Suppressor macrophage treated with lipopolysaccharide for 1 hour (primary cell): ENCODE results near the gene MTR.
A peak's percentile ranks its signal among the peaks of the same experiment; 100 is the strongest.

ENCODE experiments used
- DNase-seq, 3 donors: peaks; one replicate each; pipeline ENCODE4 v3.0.0-alpha.2; 2020 to 2022

Gene MTR

DNA sequence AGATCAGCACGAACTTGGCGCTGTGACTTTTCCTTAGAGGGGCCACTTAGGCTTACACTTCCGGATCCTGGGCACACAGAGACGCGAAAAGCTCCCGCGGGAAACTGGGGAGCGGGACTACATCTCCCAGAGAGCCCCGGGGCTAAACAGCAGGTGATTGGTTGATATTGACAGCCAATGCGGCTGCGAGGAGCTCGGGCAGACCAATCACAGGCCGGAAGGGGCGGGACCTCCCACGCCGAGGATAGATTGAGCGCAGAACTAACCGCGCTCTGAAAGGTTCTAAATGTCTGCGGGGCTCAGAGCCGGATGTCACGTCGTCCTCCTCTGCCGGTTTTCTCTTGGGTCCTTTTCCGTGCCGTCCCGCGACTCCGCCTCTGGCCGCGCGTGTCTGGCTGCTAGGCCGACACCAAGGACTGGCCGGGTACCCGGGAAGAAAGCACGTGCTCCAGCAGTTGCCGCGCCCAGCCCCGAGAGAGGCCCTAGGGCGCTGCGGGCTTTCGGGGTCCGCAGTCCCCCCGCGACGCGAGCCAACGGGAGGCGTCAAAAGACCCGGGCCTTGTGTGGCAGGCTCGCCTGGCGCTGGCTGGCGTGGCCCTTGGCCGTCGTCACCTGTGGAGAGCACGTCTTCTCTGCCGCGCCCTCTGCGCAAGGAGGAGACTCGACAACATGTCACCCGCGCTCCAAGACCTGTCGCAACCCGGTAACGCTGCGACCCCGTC is at the start of gene MTR:
TSS of gene MTR (plus strand) at position 258 of the 722 bp plus-strand sequence. CDS start at position 670, 412 bp downstream.
- peak; percentile 97 to 98 (median 98) for DNase-seq

GRCh38 chr1:236746785-236747184 is 48.3 kb upstream of the MTR start:
- DNase-seq, result no peak

GRCh38 chr1:236747311-236747985 is 47.6 kb upstream of the MTR start:
- no peak for DNase-seq

DNA sequence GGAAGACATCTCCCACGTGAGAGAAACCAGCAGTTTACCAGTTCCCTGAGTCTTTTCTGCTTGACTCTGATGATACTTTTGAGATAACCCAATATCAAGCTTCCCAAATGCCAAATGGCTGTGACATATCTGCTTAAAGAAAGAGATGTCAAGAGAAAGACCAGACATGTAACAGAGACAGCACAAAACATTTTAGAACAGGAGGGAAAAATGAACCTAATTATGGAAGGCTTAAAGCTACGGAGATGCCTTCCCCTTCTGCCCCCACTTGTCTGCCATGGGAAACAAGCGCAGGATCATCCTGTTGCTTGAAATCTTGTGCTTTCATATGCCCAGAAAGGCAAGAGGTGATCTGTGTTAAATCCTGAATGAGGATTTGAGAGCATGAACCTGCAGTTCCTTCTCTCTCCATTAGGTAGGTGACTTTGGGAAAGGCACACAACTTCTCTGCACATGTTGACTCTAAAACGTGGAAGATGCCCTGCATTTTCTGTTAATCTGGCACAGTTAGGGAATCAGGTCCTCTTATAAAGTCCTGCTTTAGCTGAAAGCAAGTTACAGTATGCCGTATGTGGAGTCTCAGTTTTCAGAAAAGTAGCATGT is 46.7 kb upstream of the MTR start:
- no peak for DNase-seq

DNA sequence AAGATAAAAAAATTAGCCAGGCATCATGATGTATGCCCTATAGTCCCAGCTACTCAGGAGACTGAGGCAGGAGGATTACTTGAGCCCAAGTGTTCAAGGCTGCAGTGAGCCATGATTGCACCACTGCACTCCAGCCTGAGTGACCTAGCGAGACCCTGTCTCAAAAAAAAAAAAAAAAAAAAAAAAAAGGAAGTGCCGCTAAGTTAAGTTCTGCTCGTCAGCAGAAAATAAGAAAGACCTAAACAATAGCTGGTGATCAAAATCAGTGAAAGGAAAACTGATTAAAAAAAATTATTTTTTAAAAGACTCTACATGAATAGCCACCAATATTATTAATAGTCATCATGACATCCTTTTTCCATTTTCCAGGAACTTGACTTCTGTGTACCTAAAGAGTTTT is 44.2 kb upstream of the MTR start:
- no peak for DNase-seq

DNA sequence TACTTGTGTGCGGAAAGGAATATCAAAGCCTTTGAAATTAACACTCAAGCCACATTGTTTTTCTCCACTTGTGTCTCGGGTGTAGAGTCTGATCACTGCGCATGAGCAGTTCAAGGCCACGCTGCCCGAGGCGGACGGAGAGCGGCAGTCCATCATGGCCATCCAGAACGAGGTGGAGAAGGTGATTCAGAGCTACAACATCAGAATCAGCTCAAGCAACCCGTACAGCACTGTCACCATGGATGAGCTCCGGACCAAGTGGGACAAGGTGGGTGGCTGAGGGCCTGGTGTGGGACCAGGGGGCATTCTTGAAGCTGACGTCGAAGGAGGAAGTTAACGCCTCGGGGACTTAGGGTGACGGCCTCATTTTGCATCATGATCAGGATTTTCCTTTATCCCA is 43.7 kb upstream of the MTR start:
- no peak for DNase-seq

DNA sequence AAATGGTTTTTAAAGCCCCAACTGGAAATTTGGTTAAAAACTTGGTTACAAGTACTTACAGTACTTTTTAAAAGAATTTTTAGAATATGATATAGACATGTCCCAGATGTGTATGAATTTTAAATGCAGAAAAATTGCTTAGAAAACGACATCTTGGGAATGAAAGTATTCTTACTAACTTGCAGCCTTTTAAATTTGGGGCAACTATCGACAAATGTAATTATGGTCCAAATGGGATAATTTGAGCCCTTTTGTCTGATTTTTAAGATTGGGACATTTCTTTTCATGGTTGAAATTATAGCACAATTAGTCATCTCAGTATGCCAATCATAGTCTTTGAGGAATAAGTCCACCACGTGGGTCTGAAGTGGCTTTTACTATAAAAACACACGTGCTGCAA is 43.2 kb upstream of the MTR start:
- DNase-seq, result no peak

DNA sequence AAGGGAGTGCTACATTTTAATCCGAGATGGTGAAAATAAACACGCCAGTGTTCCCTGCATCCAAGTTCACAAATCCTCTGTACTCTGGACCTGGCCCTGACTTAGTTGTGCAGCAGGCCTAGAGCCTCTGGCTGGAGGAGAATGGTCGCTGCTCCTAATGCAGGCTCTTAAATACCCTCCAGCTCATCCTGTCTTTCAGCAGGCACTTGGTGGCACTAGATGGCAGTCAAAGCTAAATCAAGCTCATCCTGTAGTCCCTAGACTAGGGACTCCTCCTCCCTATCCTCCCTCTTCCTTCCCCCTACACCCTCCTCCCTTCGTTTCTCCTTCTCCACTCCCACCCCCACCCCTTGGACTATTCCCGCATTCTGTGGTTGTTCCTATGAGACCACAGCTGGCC is 41.6 kb upstream of the MTR start:
- peak in 1 of 3 donors; percentile 21 for DNase-seq

DNA sequence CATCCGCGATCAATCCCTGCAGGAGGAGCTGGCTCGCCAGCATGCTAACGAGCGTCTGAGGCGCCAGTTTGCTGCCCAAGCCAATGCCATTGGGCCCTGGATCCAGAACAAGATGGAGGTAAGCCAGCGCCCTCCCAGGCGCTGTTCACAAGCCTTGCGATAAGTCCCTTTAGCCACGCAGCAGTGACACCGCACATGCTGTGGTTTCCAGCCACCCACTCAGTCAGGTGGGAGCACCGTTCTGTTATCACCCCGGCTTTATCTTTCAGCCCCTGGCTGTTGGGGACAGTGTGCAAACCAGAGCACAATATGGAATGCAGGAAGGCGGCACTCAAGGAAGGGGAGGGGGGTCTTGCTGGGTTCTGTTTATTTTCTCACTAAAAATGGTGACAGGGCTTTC is 41.1 kb upstream of the MTR start:
- DNase-seq, result no peak

DNA sequence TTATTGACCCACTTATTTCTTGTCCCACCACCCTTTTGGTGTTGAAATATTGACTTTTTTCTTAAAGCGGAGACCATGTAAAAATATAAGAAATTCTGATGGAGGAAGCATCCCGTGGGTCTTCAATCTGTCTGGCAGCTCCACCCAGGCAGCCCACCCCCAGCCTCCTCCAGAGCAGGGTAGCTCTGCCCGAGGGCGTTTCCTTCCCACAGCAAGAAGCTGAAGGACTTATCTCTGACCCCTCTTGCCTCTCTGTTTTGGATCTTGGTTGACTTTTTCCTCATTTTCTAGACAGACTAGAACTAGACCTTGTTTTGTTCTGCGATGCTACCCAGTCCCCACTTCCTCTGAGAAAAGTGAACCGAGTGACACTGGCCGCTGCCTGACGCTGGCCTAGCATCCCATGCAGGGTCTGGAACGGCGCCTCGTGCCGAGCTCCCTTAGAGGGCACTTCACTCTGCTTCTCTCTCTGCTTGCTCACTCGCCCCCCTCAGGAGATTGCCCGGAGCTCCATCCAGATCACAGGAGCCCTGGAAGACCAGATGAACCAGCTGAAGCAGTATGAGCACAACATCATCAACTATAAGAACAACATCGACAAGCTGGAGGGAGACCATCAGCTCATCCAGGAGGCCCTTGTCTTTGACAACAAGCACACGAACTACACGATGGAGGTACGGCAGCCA is 40.4 kb upstream of the MTR start:
- DNase-seq, result no peak

DNA sequence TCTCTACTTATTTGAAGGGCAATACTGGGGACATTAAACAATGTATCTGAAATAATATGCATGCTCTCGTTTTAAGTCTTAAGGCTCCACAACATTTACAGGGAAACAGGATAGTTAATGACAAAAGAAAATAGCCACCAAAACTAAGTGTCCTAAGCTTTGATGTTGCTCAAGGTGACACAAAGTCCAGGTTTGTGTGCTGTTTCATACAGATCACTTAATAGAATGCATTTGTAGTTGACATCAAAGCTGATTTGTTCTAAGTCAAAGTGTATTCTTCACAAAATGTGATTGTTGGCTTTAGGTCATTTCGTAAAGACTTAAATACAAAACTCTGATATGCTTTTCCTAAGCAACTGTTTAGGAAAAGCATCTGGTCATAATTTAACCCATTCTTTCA is 37.5 kb upstream of the MTR start:
- no peak for DNase-seq

DNA sequence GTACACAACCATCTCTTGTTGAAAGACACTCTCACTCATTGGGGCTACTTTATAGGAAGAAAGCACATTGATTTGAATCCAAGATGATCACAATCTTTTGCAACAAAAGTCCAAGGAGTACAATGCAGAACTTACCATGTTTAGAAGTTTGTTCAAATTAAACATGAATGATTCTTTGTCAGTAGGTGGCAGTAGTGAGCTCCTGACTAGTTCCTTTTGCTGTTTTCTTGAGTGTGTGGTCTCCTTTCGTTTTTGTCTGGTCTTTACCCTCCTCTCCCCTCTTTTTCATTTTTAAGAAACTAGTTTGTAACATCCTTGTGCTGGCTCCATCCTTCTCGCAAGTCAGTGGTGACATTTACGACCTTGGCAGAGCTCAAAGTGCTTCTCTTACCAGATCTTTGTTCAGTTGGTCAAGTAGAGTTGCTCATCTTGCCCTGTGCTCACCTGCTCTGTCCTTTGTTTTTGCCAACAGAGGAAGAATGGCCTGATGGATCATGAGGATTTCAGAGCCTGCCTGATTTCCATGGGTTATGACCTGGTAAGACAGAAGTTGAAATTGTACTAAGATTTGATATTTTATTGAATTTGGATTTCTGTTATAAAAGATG is 35.7 kb upstream of the MTR start:
- peak; percentile 73 to 80 (median 80) for DNase-seq

DNA sequence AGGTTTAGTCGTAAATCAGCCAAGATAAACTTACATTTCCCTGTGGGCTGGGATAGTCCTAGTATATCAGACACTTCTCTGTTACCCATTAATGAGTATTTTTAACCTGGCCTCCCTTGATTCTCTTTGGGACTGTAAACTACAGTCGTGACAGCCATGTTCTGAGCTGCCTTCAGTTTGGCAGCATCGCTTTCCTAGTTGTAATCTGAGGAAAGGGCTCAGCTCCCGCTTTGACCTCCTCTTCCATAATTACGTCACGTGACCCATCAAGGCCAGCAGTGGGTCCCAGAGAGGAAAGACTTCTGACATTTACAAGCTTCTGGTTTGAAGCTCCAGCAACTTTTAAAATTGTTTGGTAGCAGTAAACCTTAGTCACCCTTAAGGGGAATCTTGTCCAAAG is 34.6 kb upstream of the MTR start:
- no peak for DNase-seq

- DNase-seq, result no peak
These were observed 34.1 kb upstream of the MTR start for GRCh38 chr1:236760986-236761385.

DNA sequence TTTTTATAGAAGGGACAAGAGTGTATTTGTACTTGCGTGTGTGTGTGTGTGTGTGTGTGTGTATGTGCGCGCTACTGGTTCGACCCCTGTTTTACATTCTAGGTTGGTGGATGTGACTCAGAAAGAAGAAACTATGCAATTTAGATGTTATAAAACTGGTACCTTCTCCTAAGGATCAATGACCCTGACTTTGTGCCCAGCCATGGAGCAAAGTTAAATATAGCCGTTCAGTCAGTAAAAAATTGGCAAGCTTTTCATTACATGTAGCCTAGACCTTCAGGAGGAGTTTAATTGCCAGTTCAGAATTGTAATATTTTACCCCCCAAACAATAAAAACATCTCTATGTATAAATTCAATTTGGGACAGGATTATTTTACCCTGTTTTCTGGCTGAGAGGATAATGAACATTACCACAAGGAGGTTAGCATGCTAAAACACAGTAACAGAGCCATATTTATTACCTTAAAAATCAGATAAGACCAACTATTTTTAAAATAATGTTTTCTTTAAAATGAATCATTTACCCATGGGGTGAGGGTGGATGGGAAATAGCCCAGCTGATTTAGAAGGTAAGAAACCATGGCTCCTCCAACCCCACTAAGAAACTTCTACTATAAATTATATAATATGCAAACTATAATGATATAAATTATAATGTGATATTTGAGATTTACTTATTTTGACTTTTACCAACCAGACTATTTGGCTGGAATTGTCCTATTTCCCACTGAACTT is 33.5 kb upstream of the MTR start:
- DNase-seq, result no peak

DNA sequence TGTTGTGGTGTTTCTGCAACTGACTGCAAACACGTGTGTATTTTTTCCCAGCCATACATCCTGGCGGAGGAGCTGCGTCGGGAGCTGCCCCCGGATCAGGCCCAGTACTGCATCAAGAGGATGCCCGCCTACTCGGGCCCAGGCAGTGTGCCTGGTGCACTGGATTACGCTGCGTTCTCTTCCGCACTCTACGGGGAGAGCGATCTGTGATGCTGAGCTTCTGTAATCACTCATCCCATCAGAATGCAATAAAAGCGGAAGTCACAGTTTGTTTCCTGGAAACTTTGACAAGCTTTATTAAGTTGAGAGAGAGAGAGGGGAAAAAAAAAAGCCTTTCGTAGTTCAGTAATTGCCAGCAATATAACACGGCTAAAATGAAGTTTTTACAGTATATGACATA is 32.7 kb upstream of the MTR start:
- DNase-seq, result peak; percentile 26 to 68 (median 38)

DNA sequence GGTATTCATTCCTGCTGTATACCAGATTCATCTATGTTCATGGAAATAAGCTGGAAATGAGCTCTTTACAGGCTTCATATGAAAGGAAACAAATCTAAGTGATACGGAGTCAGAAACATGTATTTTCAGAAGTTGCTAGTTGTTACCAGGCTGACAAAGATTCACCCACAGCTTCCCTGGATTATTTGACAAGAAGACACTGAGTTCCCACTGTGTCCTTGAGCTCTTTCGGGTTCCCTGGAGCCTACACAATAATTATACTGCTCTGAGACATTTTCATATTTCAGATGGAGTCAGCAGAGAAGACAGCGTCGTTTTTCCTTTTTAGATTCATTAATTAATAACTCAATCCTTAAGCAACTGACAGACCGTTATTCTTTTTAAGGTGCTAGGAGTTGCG is 29.3 kb upstream of the MTR start:
- no peak for DNase-seq

DNA sequence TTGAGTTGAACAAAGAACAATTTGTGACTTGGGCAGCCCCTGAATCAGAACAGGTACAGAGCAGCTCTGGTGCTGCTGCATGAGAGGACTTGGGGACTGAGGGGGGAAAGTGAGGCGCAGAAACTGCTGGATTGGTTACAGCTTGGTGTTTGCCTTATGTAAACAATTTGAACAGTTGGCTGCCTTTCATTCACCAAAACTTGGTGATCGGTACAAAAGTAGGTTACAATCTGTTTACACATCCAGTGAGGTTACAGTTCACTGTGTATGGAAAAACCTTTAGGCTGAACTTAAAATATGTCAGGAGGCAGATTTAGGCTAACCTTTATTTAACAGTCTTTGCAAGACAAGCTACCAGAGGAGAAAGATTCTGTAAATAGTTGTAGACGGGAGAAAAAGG is 28.6 kb upstream of the MTR start:
- DNase-seq, result no peak

DNA sequence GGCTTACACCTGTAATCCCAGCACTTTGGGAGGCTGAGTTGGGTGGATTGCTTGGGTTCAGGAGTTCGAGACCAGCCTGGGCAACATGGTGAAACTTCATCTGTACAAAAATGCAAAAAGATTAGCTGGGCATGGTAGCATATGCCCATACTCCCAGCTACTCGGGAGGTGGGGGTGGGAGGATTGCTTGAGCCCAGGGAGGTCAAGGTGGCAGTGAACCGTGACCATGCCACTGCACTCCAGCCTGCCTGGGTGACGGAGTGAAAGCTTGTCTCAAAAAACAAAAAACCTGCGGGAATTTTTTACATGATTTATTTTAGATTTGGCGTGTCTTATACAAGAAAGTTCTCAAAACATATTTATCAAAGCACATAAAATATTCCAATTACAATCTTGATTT is 27.8 kb upstream of the MTR start:
- DNase-seq, result no peak

DNA sequence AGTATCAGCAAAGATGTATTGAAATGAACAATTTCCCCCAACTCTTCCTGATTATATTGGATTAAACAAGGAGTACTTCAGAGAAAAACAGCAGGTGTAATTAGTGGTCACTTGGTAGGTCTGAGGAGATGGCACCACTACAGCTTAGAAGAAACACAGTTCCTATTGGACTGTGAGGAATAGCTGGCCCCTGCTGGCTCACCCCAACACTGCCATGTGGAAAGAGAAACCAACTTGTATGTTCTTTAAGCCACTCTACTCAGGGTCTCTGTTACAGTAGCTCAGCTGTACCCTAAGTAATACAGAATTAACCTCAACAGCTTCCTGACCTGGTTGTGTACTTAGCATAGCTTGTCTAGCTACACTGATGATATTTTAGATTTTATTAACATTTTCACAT is 26.5 kb upstream of the MTR start:
- no peak for DNase-seq

DNA sequence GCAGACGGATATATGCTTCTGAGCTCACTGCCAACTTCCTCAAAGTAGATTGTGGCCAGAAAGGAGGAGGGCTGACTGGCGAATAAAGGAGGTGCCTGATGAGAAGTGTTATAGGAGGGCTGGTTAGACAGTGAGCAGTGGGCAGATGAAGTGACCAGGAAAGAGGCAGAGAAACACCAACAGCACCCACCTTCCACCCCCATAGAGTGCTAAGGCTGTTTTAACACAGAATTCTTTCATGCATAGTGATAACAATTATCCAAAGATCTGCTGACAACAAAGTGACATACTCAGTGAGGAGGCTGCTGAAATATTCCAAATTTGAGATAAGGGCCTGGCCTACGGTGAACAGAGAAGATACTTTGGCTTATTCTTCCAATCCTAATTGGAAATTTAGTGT is 21.2 kb upstream of the MTR start:
- DNase-seq, result no peak

DNA sequence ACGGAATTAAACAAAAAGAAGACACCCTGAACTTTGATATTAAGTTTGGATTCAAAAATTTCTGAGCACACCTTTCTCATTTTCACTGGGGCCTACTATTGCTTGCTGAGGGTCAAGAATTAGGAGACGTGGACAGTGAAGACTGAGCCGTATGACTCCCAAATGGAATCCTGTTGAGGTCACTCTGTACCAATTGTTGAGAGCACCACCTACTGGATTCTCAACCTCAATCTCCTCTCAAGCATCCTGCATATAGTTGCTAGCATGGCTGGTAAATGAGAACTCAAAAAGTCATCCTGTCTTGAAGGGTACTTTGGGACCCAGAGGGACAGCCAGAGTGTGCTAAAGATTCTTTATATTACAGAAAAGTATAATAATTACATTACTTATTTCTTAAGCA is 20.2 kb upstream of the MTR start:
- no peak for DNase-seq

DNA sequence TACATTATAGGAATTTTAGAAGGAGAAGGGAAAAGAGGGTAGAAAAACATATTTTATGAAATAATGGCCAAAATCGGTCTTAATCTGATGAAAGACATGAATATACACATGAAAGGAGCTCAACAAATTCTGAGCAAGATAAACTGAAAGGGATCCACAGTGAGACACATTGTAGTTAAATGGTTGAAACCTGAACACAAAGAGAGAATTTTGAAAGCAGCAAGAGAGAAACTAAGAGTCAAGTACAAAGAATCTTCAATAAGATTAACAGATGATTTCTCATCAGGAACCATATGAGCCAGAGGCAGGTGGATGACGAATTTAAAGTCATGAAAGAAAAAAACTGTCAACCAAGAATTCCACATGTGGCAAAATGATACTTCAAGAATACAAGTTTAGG is 15.8 kb upstream of the MTR start:
- DNase-seq, result no peak
